ENCODE data around the gene NDST4. TPM values are rescaled to one million over a fixed set of nuclear protein-coding genes. Genes with fewer than 3 reads are reported as not detected.

The NDST4 gene
- total RNA-seq, 1 experiment from 2014 or later: 0.13 TPM

DNA sequence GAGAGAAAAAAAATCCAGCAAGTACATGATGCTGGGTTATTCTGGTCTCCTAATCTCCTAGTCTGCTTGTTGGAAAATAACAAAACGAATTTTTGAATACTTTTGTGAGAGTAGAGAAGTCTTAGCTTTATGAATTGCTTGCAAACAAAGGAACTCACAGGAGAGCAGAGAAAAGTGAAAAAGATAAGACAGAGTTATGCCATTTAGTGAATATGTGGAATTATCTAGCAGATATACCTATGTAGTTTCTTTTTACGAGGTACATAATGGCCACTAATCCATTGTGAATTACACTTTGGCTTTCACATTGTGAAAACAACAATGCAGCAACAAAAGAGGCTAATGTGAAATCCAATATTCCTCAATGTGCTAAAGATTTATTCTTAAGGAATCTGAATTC lies 226.7 kb downstream of the NDST4 start:
- Histone ChIP-seq H3K9me3 (ENCODE audit: control insufficient read depth, insufficient read depth, low read depth, low read length) (no peaks in the 10 kb centered on the region), H3K4me3 (ENCODE audit: low read depth in 2 of 2, low read length in 2 of 2) (no peak overlapping the region), H3K4me1 (ENCODE audit: control insufficient read depth, insufficient read depth, low read length) (no peaks in the 10 kb centered on the region), H3K27me3 (ENCODE audit: control insufficient read depth, insufficient read depth, low read length) (no peaks in the 10 kb centered on the region), H3K27ac (ENCODE audit: low read length) (no peak overlapping the region), H3K36me3 (ENCODE audit: control insufficient read depth, insufficient read depth, low read length) (no peaks in the 10 kb centered on the region)
- ATAC-seq: no peak
- ChIA-PET POLR2A (no interaction called here), CTCF (no interaction called here)
- DNase-seq (ENCODE audit: low read depth, low spot score): no peak
- in situ Hi-C loops (cut with HindIII; ENCODE audit: low pct_unique_long_range_greater_than_20kb, low sequenced_read_pairs) (no loop called here), intact Hi-C loops (cut with micrococcal nuclease; ENCODE audit: unreplicated experiment) (no loop called here)
- BruUV-seq (replicated peaks): no TSS peak
- TF ChIP-seq, protein P1, sequence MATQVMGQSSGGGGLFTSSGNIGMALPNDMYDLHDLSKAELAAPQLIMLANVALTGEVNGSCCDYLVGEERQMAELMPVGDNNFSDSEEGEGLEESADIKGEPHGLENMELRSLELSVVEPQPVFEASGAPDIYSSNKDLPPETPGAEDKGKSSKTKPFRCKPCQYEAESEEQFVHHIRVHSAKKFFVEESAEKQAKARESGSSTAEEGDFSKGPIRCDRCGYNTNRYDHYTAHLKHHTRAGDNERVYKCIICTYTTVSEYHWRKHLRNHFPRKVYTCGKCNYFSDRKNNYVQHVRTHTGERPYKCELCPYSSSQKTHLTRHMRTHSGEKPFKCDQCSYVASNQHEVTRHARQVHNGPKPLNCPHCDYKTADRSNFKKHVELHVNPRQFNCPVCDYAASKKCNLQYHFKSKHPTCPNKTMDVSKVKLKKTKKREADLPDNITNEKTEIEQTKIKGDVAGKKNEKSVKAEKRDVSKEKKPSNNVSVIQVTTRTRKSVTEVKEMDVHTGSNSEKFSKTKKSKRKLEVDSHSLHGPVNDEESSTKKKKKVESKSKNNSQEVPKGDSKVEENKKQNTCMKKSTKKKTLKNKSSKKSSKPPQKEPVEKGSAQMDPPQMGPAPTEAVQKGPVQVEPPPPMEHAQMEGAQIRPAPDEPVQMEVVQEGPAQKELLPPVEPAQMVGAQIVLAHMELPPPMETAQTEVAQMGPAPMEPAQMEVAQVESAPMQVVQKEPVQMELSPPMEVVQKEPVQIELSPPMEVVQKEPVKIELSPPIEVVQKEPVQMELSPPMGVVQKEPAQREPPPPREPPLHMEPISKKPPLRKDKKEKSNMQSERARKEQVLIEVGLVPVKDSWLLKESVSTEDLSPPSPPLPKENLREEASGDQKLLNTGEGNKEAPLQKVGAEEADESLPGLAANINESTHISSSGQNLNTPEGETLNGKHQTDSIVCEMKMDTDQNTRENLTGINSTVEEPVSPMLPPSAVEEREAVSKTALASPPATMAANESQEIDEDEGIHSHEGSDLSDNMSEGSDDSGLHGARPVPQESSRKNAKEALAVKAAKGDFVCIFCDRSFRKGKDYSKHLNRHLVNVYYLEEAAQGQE (IDR thresholded peaks at IDR 0.05; ENCODE audit: insufficient read depth in 1 of 2, low read depth in 2 of 2, low read length in 1 of 2): no peak
- TF ChIP-seq SIN3A (IDR thresholded peaks at IDR 0.05; ENCODE audit: borderline replicate concordance, insufficient read depth, low read depth, low read length) (no peak), TCF7L2 (IDR thresholded peaks at IDR 0.05; ENCODE audit: low read depth, low read length) (no peak), POLR2AphosphoS5 (IDR thresholded peaks at IDR 0.05; ENCODE audit: low read depth, low read length) (no peak)
- TF ChIP-seq, protein P2, sequence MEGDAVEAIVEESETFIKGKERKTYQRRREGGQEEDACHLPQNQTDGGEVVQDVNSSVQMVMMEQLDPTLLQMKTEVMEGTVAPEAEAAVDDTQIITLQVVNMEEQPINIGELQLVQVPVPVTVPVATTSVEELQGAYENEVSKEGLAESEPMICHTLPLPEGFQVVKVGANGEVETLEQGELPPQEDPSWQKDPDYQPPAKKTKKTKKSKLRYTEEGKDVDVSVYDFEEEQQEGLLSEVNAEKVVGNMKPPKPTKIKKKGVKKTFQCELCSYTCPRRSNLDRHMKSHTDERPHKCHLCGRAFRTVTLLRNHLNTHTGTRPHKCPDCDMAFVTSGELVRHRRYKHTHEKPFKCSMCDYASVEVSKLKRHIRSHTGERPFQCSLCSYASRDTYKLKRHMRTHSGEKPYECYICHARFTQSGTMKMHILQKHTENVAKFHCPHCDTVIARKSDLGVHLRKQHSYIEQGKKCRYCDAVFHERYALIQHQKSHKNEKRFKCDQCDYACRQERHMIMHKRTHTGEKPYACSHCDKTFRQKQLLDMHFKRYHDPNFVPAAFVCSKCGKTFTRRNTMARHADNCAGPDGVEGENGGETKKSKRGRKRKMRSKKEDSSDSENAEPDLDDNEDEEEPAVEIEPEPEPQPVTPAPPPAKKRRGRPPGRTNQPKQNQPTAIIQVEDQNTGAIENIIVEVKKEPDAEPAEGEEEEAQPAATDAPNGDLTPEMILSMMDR (IDR thresholded peaks at IDR 0.05): no peak

GRCh38 chr4:114883641-114884040 lies 229.8 kb downstream of the NDST4 start:
- ChIA-PET POLR2A (no interaction called here), CTCF (no interaction called here)
- intact Hi-C loops (cut with micrococcal nuclease; ENCODE audit: unreplicated experiment) (no loop called here), in situ Hi-C loops (cut with HindIII; ENCODE audit: low pct_unique_long_range_greater_than_20kb, low sequenced_read_pairs) (no loop called here)
- TF ChIP-seq, protein P1 (IDR thresholded peaks at IDR 0.05; ENCODE audit: insufficient read depth in 1 of 2, low read depth in 2 of 2, low read length in 1 of 2): no peak
- TF ChIP-seq SIN3A (IDR thresholded peaks at IDR 0.05; ENCODE audit: borderline replicate concordance, insufficient read depth, low read depth, low read length) (no peak), POLR2AphosphoS5 (IDR thresholded peaks at IDR 0.05; ENCODE audit: low read depth, low read length) (no peak)
- TF ChIP-seq, protein P2 (IDR thresholded peaks at IDR 0.05): no peak
- Histone ChIP-seq H3K27ac (ENCODE audit: low read length) (no peak overlapping the region), H3K4me3 (ENCODE audit: low read depth in 2 of 2, low read length in 2 of 2) (no peak overlapping the region), H3K36me3 (ENCODE audit: control insufficient read depth, insufficient read depth, low read length) (no peaks in the 10 kb centered on the region), H3K27me3 (ENCODE audit: control insufficient read depth, insufficient read depth, low read length) (no peaks in the 10 kb centered on the region), H3K4me1 (ENCODE audit: control insufficient read depth, insufficient read depth, low read length) (no peaks in the 10 kb centered on the region), H3K9me3 (ENCODE audit: control insufficient read depth, insufficient read depth, low read depth, low read length) (no peaks in the 10 kb centered on the region)
- DNase-seq (ENCODE audit: low read depth, low spot score) (no peak), ATAC-seq (no peak)
- BruUV-seq (replicated peaks): no TSS peak
